HepG2 (cell line): ENCODE results near the gene BICDL2. TPM values are rescaled to one million over a fixed set of nuclear protein-coding genes. Genes with fewer than 3 reads are reported as not detected.

ENCODE experiments used
- ATF7-NPFF ChIP-seq: sonication (generic); formaldehyde crosslinking; IDR thresholded peaks from 2 replicates; pipeline ENCODE4 v1.8.1; 2023; ENCODE audit warnings: mild to moderate bottlenecking, low read depth, missing genetic modification reagents, moderate library complexity
- GZF1 ChIP-seq: sonication (generic); formaldehyde crosslinking; IDR thresholded peaks from 2 replicates; pipeline ENCODE4 v1.5.1; 2020; ENCODE audit warnings: mild to moderate bottlenecking, missing genetic modification reagents
- HMG20A ChIP-seq: IDR thresholded peaks from 2 replicates; pipeline ENCODE4 v1.6.1; 2016; ENCODE audit warnings: borderline replicate concordance
- IRF2 ChIP-seq: IDR thresholded peaks from 2 replicates; pipeline ENCODE4 v1.6.1; 2018; ENCODE audit warnings: missing genetic modification reagents, missing compliant biosample characterization
- KDM4B ChIP-seq: sonication (generic); formaldehyde crosslinking; IDR thresholded peaks from 2 replicates; pipeline ENCODE4 v1.4.0; 2020; ENCODE audit warnings: missing genetic modification reagents
- MED8 ChIP-seq: sonication (generic); formaldehyde crosslinking; IDR thresholded peaks from 2 replicates; pipeline ENCODE4 v1.8.1; 2023; ENCODE audit warnings: mild to moderate bottlenecking, missing genetic modification reagents; ENCODE audit not compliant: insufficient replicate concordance
- PBX3 ChIP-seq: sonication (generic); formaldehyde crosslinking; IDR thresholded peaks from 2 replicates; pipeline ENCODE4 v1.8.1; 2023; ENCODE audit warnings: missing genetic modification reagents, inconsistent platforms, borderline replicate concordance
- PTBP1 ChIP-seq: fragments of 200-400 bp; formaldehyde crosslinking; IDR thresholded peaks from 2 replicates; pipeline ENCODE4 v1.6.1; 2018; ENCODE audit warnings: low read length, low read depth; ENCODE audit not compliant: poor library complexity, severe bottlenecking
- SALL2 ChIP-seq: sonication (generic); formaldehyde crosslinking; IDR thresholded peaks from 2 replicates; pipeline ENCODE4 v1.8.1; 2023; ENCODE audit warnings: mild to moderate bottlenecking, missing genetic modification reagents, inconsistent platforms
- SMYD3 ChIP-seq: sonication (generic); formaldehyde crosslinking; IDR thresholded peaks from 2 replicates; pipeline ENCODE4 v1.8.1; 2023; ENCODE audit warnings: mild to moderate bottlenecking, missing genetic modification reagents
- SP5 ChIP-seq: IDR thresholded peaks from 2 replicates; pipeline ENCODE4 v1.6.1; 2016; ENCODE audit warnings: low read depth, borderline replicate concordance
- ZBTB1 ChIP-seq: sonication (generic); formaldehyde crosslinking; IDR thresholded peaks from 2 replicates; pipeline ENCODE4 v1.4.0; 2020; ENCODE audit warnings: missing genetic modification reagents, borderline replicate concordance
- ZEB1 ChIP-seq: IDR thresholded peaks from 2 replicates; pipeline ENCODE4 v1.6.1; 2012; ENCODE audit warnings: mild to moderate bottlenecking, low read depth, inconsistent platforms; ENCODE audit not compliant: insufficient replicate concordance
- ZNF207 ChIP-seq: fragments of 450-650 bp; IDR thresholded peaks from 2 replicates; pipeline ENCODE4 v1.6.1; 2016; ENCODE audit warnings: antibody characterized with exemption, borderline replicate concordance
- ZNF282 ChIP-seq: fragments of 450-650 bp; IDR thresholded peaks from 2 replicates; pipeline ENCODE4 v1.6.1; 2018; ENCODE audit not compliant: partially characterized antibody
- ZNF329 ChIP-seq: sonication (generic); formaldehyde crosslinking; IDR thresholded peaks from 2 replicates; pipeline ENCODE4 v1.9.0; 2021; ENCODE audit warnings: low read depth, mild to moderate bottlenecking, missing genetic modification reagents
- ZNF414 ChIP-seq: sonication (generic); formaldehyde crosslinking; IDR thresholded peaks from 2 replicates; pipeline ENCODE4 v1.5.0; 2020; ENCODE audit warnings: missing genetic modification reagents
- ZNF496 ChIP-seq: sonication (generic); formaldehyde crosslinking; IDR thresholded peaks from 2 replicates; pipeline ENCODE4 v1.8.1; 2023; ENCODE audit warnings: mild to moderate bottlenecking, moderate library complexity, missing genetic modification reagents; ENCODE audit not compliant: insufficient replicate concordance
- ZNF746 ChIP-seq: sonication (generic); formaldehyde crosslinking; IDR thresholded peaks from 2 replicates; pipeline ENCODE4 v1.8.0; 2022; ENCODE audit warnings: mild to moderate bottlenecking, missing genetic modification reagents
- ZSCAN12 ChIP-seq: sonication (generic); formaldehyde crosslinking; IDR thresholded peaks from 2 replicates; pipeline ENCODE4 v1.9.0; 2021; ENCODE audit warnings: mild to moderate bottlenecking, missing genetic modification reagents
- ZXDC ChIP-seq: sonication (generic); formaldehyde crosslinking; IDR thresholded peaks from 2 replicates; pipeline ENCODE4 v1.5.0; 2020; ENCODE audit warnings: mild to moderate bottlenecking, missing genetic modification reagents
- polyA plus RNA-seq, 8 experiments: library from polyadenylated mRNA; depleted of rRNA in 3 of 8; stranded (reverse) in 7 of 8; unstranded in 1 of 8; fragments of >200 nt; fragmentation: Illumina TruSeq in 4 of 8; extraction: Trizol in 4 of 8; gene quantifications; 2 replicates each; pipeline versions ENCODE4 v1.2.1 to v1.2.3, GENCODE V29; 2011 to 2016; ENCODE audit warnings: low read depth in 4 of 8, missing spikeins in 1 of 8, mixed read lengths in 1 of 8; ENCODE audit not compliant: insufficient read depth in 1 of 8
- total RNA-seq, 5 experiments: library from RNA; depleted of rRNA; stranded (reverse); fragments of >200 nt; fragmentation: Illumina TruSeq; extraction: Trizol; gene quantifications; 2 replicates each; pipeline ENCODE4 v1.2.3, GENCODE V29; 2016; ENCODE audit warnings: low read depth in 1 of 5
- TF ChIP-seq, protein P1 (sequence below): sonication (generic); formaldehyde crosslinking; conservative IDR thresholded peaks from 2 replicates; pipeline ENCODE4 v1.8.1; 2023; ENCODE audit warnings: missing genetic modification reagents
- TF ChIP-seq, protein P2 (sequence below): IDR thresholded peaks from 2 replicates; pipeline ENCODE4 v1.6.1; 2016

BICDL2 gene
- total and polyA plus RNA-seq, 2 of the 13 experiments (the other 11 are each of a cell fraction or from before 2014, with no cell fraction given): 0.12 TPM; not detected in 1

DNA sequence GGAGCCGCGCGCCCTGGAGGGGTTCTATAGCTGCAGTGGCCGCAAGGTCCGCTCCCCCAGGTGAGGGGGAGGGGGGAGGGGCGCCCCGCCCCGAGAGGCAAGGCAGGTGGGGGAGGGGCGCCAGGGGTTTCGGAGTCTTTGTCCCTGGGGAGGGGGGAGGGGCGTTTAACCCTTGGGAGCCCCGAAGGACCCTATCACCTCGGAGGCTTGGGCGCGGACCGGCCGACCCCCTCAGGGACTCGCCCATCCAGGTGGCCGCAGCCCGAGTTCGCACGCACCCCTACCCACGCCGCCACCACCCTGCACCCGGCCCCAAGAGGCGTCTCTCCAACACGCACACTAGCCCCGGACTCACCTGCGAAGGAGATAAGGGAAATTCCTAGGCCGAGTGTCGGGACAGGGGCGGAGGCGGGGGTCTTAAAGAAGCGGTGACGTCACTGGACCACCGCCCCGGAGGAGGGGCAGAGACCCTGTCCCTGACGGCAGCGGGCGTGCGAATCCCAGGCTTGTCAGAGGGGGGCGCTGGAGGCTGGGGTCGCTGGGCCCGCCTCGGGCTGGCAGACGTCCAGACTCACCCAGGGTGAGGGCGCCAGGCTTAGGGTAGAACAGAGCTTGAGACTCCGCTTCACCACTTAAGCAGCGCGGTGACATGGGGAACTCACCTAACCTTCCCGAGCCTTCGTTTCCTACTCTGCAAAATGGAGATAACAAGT, 18.8 kb downstream of the BICDL2 start, which contains the start of gene CLDN6 (continued):
- TF ChIP-seq ZXDC: no peak
- no peak for TF ChIP-seq HMG20A (CRISPR knock-in tag)
- TF ChIP-seq ZNF414 (CRISPR knock-in tag): no peak
- no peak for TF ChIP-seq ZNF496 (CRISPR knock-in tag)
- TF ChIP-seq ATF7-NPFF (CRISPR knock-in tag): no peak
- no peak for TF ChIP-seq ZNF746 (CRISPR knock-in tag)
- TF ChIP-seq KDM4B (CRISPR knock-in tag): 0 out of 2 replicates have a peak, but pooled peaks have one; percentile 29
- TF ChIP-seq IRF2 (CRISPR knock-in tag): no peak
- TF ChIP-seq ZNF207: no peak
- TF ChIP-seq MED8: peak; percentile 56
- TF ChIP-seq PBX3 (CRISPR knock-in tag): no peak
- no peak for TF ChIP-seq ZNF282
- TF ChIP-seq, protein P1, sequence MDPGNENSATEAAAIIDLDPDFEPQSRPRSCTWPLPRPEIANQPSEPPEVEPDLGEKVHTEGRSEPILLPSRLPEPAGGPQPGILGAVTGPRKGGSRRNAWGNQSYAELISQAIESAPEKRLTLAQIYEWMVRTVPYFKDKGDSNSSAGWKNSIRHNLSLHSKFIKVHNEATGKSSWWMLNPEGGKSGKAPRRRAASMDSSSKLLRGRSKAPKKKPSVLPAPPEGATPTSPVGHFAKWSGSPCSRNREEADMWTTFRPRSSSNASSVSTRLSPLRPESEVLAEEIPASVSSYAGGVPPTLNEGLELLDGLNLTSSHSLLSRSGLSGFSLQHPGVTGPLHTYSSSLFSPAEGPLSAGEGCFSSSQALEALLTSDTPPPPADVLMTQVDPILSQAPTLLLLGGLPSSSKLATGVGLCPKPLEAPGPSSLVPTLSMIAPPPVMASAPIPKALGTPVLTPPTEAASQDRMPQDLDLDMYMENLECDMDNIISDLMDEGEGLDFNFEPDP: no peak
- TF ChIP-seq SMYD3: no peak
- TF ChIP-seq SALL2 (CRISPR knock-in tag): no peak
- no peak for TF ChIP-seq ZEB1
- TF ChIP-seq SP5 (CRISPR knock-in tag): 0 out of 2 replicates have a peak, but pooled peaks have one; percentile 17
- no peak for TF ChIP-seq GZF1 (CRISPR knock-in tag)
- TF ChIP-seq ZSCAN12: no peak
- TF ChIP-seq, protein P2, sequence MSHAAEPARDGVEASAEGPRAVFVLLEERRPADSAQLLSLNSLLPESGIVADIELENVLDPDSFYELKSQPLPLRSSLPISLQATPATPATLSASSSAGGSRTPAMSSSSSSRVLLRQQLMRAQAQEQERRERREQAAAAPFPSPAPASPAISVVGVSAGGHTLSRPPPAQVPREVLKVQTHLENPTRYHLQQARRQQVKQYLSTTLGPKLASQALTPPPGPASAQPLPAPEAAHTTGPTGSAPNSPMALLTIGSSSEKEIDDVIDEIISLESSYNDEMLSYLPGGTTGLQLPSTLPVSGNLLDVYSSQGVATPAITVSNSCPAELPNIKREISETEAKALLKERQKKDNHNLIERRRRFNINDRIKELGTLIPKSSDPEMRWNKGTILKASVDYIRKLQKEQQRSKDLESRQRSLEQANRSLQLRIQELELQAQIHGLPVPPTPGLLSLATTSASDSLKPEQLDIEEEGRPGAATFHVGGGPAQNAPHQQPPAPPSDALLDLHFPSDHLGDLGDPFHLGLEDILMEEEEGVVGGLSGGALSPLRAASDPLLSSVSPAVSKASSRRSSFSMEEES (CRISPR knock-in tag): no peak
- TF ChIP-seq ZNF329: no peak
- no peak for TF ChIP-seq PTBP1
- TF ChIP-seq ZBTB1: no peak
